HepG2 (cell line): ENCODE results near the gene EXOC5. TPM values are rescaled to one million over a fixed set of nuclear protein-coding genes. Genes with fewer than 3 reads are reported as not detected.
A peak's percentile ranks its signal among the peaks of the same experiment; 100 is the strongest.

ENCODE experiments used
- ARNT2 ChIP-seq: sonication (generic); formaldehyde crosslinking; IDR thresholded peaks from 2 replicates; pipeline ENCODE4 v1.8.0; 2022; ENCODE audit warnings: mild to moderate bottlenecking, low read depth, missing genetic modification reagents, moderate library complexity
- CC2D1A ChIP-seq: sonication (generic); formaldehyde crosslinking; IDR thresholded peaks from 2 replicates; pipeline ENCODE4 v1.8.1; 2023; ENCODE audit warnings: mild to moderate bottlenecking, missing genetic modification reagents
- FOXA1 ChIP-seq, 2 experiments: fragments of 450-650 bp in 1 of 2; sonication (generic) in 1 of 2; formaldehyde crosslinking in 1 of 2; IDR thresholded peaks; 2 replicates each; pipeline versions ENCODE4 v1.4.0 to v1.6.1; 2016 to 2020; ENCODE audit warnings: missing genetic modification reagents in 1 of 2
- GTF2F1 ChIP-seq: fragments of 150-350 bp; IDR thresholded peaks from 2 replicates; pipeline ENCODE4 v1.6.1; 2014; ENCODE audit warnings: low read length
- KLF15 ChIP-seq: sonication (generic); formaldehyde crosslinking; IDR thresholded peaks from 2 replicates; pipeline ENCODE4 v1.8.1; 2023; ENCODE audit warnings: borderline replicate concordance, mild to moderate bottlenecking, inconsistent platforms, missing genetic modification reagents, mixed read lengths
- MBD4 ChIP-seq: IDR thresholded peaks from 2 replicates; pipeline ENCODE4 v1.6.1; 2012; ENCODE audit warnings: low read length, inconsistent platforms, borderline replicate concordance
- MIER3 ChIP-seq: IDR thresholded peaks from 2 replicates; pipeline ENCODE4 v1.6.1; 2016; ENCODE audit warnings: missing compliant biosample characterization, borderline replicate concordance
- MYNN ChIP-seq: sonication (generic); formaldehyde crosslinking; IDR thresholded peaks from 2 replicates; pipeline ENCODE4 v1.4.0; 2020; ENCODE audit warnings: mild to moderate bottlenecking, low read depth, missing genetic modification reagents
- NR2F2 ChIP-seq: IDR thresholded peaks from 2 replicates; pipeline ENCODE4 v1.6.1; 2012; ENCODE audit warnings: low read depth, inconsistent platforms, borderline replicate concordance
- PAX8 ChIP-seq: sonication (generic); formaldehyde crosslinking; IDR thresholded peaks from 2 replicates; pipeline ENCODE4 v1.8.0; 2022; ENCODE audit warnings: mild to moderate bottlenecking, missing genetic modification reagents, borderline replicate concordance
- POLR2AphosphoS5 ChIP-seq: IDR thresholded peaks from 2 replicates; pipeline ENCODE4 v1.6.1; 2012; ENCODE audit warnings: low read depth, low read length
- RFX1 ChIP-seq: fragments of 450-650 bp; IDR thresholded peaks from 2 replicates; pipeline ENCODE4 v1.6.1; 2017
- SAFB2 ChIP-seq: sonication (generic); formaldehyde crosslinking; IDR thresholded peaks from 2 replicates; pipeline ENCODE4 v1.5.1; 2020; ENCODE audit warnings: missing genetic modification reagents, low read depth, mild to moderate bottlenecking, borderline replicate concordance
- SIX4 ChIP-seq: sonication (generic); formaldehyde crosslinking; IDR thresholded peaks from 2 replicates; pipeline ENCODE4 v1.4.0; 2020; ENCODE audit warnings: missing genetic modification reagents
- TOE1 ChIP-seq: sonication (generic); formaldehyde crosslinking; IDR thresholded peaks from 2 replicates; pipeline ENCODE4 v1.4.0; 2020; ENCODE audit warnings: mild to moderate bottlenecking, missing genetic modification reagents
- ZC3H13 ChIP-seq: sonication (generic); formaldehyde crosslinking; IDR thresholded peaks from 2 replicates; pipeline ENCODE4 v1.8.1; 2023; ENCODE audit warnings: mild to moderate bottlenecking, missing genetic modification reagents, moderate library complexity
- ZNF556 ChIP-seq: sonication (generic); formaldehyde crosslinking; IDR thresholded peaks from 2 replicates; pipeline ENCODE4 v1.4.0; 2020; ENCODE audit warnings: mild to moderate bottlenecking, missing genetic modification reagents, borderline replicate concordance
- ZNF598 ChIP-seq: sonication (generic); formaldehyde crosslinking; IDR thresholded peaks from 2 replicates; pipeline ENCODE4 v1.5.1; 2020; ENCODE audit warnings: mild to moderate bottlenecking, missing genetic modification reagents, borderline replicate concordance
- ZSCAN9 ChIP-seq: IDR thresholded peaks from 2 replicates; pipeline ENCODE4 v1.6.1; 2016; ENCODE audit warnings: borderline replicate concordance
- ZZZ3 ChIP-seq: sonication (generic); formaldehyde crosslinking; IDR thresholded peaks from 2 replicates; pipeline ENCODE4 v1.4.0; 2020; ENCODE audit warnings: missing genetic modification reagents, mild to moderate bottlenecking, borderline replicate concordance
- polyA plus RNA-seq, 8 experiments: library from polyadenylated mRNA; depleted of rRNA in 3 of 8; stranded (reverse) in 7 of 8; unstranded in 1 of 8; fragments of >200 nt; fragmentation: Illumina TruSeq in 4 of 8; extraction: Trizol in 4 of 8; gene quantifications; 2 replicates each; pipeline versions ENCODE4 v1.2.1 to v1.2.3, GENCODE V29; 2011 to 2016; ENCODE audit warnings: low read depth in 4 of 8, missing spikeins in 1 of 8, mixed read lengths in 1 of 8; ENCODE audit not compliant: insufficient read depth in 1 of 8
- total RNA-seq, 5 experiments: library from RNA; depleted of rRNA; stranded (reverse); fragments of >200 nt; fragmentation: Illumina TruSeq; extraction: Trizol; gene quantifications; 2 replicates each; pipeline ENCODE4 v1.2.3, GENCODE V29; 2016; ENCODE audit warnings: low read depth in 1 of 5
- TF ChIP-seq, protein P1 (sequence below): sonication (generic); formaldehyde crosslinking; IDR thresholded peaks from 2 replicates; pipeline ENCODE4 v1.4.0; 2020; ENCODE audit warnings: missing genetic modification reagents, borderline replicate concordance
- TF ChIP-seq, protein P2 (sequence below): sonication (generic); formaldehyde crosslinking; IDR thresholded peaks from 2 replicates; pipeline ENCODE4 v1.5.0; 2020; ENCODE audit warnings: mild to moderate bottlenecking, low read depth, missing genetic modification reagents, borderline replicate concordance

The EXOC5 gene
- total and polyA plus RNA-seq, 2 of the 13 experiments (the other 11 are each of a cell fraction or from before 2014, with no cell fraction given) = 15.1 to 43.8 TPM

DNA sequence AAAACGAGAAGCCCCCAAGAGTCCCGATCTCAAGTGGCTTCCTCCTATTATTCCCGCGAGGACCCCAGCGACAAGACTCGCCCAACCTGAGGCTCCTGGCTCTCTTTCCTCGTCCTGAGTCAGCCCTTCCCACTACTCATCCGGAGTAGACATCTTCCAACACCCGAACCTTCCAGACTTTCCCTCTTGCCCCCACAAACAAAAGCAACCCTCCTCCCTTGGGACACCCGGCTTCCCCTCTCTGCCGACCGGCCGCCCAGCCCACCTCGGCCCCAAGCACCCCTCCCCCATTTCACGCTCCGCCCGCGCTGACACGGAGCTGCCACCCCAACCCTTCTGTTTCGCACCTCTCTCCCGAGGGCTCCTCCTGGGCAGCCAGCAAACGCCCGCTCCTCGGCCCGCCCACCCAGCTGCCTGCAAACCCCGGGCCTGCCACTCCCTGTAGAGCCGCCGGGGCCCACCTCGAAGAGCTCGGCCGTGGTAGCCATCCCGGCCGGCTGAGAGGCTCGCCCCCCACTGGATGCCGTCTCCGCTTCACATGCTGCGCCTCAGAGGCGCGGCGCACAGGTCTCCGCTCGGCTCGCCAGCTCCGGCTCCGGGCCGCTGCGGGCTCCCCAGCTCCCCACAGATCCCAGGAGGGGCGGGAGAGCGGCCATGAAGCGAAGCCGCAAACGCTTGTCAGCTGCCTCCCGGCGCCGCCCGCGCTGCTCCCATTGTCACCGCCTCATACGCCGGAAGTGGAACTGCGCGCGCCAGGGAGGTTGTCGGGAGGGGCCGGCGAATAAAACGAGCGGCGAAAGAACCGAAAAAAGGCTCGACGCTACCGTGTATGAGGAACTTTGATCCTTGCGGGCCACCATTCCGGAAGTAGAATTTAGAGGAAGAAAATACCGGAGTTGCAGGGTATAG, at the start of gene EXOC5, which contains the start of gene AP5M1 (continued):
- TF ChIP-seq KLF15 (CRISPR knock-in tag) = no peak
- 0 out of 2 replicates have a peak, but pooled peaks have one; percentile 41 for TF ChIP-seq NR2F2
- no peak for TF ChIP-seq TOE1
- TF ChIP-seq POLR2AphosphoS5 = peak; percentile 61
- no peak for TF ChIP-seq RFX1
- peak; percentile 70 for TF ChIP-seq ZSCAN9 (CRISPR knock-in tag)
- TF ChIP-seq SAFB2 (CRISPR knock-in tag) = 0 out of 2 replicates have a peak, but pooled peaks have one; percentile 6
- TF ChIP-seq GTF2F1 = no peak
- 0 out of 2 replicates have a peak, but pooled peaks have one; percentile 57 for TF ChIP-seq PAX8 (CRISPR knock-in tag)
- no peak; the same call in 1 of the 2 replicates for TF ChIP-seq ZZZ3 (CRISPR knock-in tag)
- no peak for TF ChIP-seq CC2D1A (CRISPR knock-in tag)
- no peak for TF ChIP-seq MIER3 (CRISPR knock-in tag)
- no peak for TF ChIP-seq MBD4
- TF ChIP-seq FOXA1 (IDR thresholded peaks at IDR 0.05) = no peak
- no peak for TF ChIP-seq FOXA1 (CRISPR knock-in tag; IDR thresholded peaks at IDR 0.05)
- TF ChIP-seq ZNF556 (CRISPR knock-in tag) = peak; percentile 62; the same call in 1 of the 2 replicates
- no peak; the same call in 1 of the 2 replicates for TF ChIP-seq SIX4
- TF ChIP-seq ZC3H13 (CRISPR knock-in tag) = peak; percentile 89
- peak; percentile 17; the same call in 1 of the 2 replicates for TF ChIP-seq ZNF598
- TF ChIP-seq MYNN (CRISPR knock-in tag) = no peak
- TF ChIP-seq, protein P1, sequence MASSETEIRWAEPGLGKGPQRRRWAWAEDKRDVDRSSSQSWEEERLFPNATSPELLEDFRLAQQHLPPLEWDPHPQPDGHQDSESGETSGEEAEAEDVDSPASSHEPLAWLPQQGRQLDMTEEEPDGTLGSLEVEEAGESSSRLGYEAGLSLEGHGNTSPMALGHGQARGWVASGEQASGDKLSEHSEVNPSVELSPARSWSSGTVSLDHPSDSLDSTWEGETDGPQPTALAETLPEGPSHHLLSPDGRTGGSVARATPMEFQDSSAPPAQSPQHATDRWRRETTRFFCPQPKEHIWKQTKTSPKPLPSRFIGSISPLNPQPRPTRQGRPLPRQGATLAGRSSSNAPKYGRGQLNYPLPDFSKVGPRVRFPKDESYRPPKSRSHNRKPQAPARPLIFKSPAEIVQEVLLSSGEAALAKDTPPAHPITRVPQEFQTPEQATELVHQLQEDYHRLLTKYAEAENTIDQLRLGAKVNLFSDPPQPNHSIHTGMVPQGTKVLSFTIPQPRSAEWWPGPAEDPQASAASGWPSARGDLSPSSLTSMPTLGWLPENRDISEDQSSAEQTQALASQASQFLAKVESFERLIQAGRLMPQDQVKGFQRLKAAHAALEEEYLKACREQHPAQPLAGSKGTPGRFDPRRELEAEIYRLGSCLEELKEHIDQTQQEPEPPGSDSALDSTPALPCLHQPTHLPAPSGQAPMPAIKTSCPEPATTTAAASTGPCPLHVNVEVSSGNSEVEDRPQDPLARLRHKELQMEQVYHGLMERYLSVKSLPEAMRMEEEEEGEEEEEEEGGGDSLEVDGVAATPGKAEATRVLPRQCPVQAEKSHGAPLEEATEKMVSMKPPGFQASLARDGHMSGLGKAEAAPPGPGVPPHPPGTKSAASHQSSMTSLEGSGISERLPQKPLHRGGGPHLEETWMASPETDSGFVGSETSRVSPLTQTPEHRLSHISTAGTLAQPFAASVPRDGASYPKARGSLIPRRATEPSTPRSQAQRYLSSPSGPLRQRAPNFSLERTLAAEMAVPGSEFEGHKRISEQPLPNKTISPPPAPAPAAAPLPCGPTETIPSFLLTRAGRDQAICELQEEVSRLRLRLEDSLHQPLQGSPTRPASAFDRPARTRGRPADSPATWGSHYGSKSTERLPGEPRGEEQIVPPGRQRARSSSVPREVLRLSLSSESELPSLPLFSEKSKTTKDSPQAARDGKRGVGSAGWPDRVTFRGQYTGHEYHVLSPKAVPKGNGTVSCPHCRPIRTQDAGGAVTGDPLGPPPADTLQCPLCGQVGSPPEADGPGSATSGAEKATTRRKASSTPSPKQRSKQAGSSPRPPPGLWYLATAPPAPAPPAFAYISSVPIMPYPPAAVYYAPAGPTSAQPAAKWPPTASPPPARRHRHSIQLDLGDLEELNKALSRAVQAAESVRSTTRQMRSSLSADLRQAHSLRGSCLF (CRISPR knock-in tag) = no peak
- no peak; the same call in 1 of the 2 replicates for TF ChIP-seq ARNT2 (CRISPR knock-in tag)
- TF ChIP-seq, protein P2, sequence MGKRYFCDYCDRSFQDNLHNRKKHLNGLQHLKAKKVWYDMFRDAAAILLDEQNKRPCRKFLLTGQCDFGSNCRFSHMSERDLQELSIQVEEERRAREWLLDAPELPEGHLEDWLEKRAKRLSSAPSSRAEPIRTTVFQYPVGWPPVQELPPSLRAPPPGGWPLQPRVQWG = no peak
